Endothelial cell of umbilical vein (primary cell): ENCODE results near the gene ABHD4.

Source experiments
- CTCF ChIP-seq, 2 donors: IDR thresholded peaks; 1 replicate in 1 of 2; 2 replicates in 1 of 2; pipeline ENCODE4 v1.5.1; 2011; ENCODE audit warnings: low read length in 2 of 2, mild to moderate bottlenecking in 2 of 2, moderate library complexity in 2 of 2, control low read depth in 1 of 2, inconsistent platforms in 1 of 2, low read depth in 1 of 2; ENCODE audit not compliant: insufficient read depth in 1 of 2; ENCODE audit errors: extremely low read depth in 1 of 2
- EZH2 ChIP-seq: IDR thresholded peaks from 2 replicates; pipeline ENCODE4 v1.6.1; 2012; ENCODE audit warnings: borderline replicate concordance, low read depth, mild to moderate bottlenecking, moderate library complexity, low read length, inconsistent platforms; ENCODE audit not compliant: severe bottlenecking
- GATA2 ChIP-seq: IDR thresholded peaks from 2 replicates; pipeline ENCODE4 v1.7.0; 2011; ENCODE audit warnings: low read depth, mild to moderate bottlenecking, moderate library complexity, mixed read lengths, low read length; ENCODE audit not compliant: insufficient read length, insufficient read depth
- POLR2A ChIP-seq: IDR thresholded peaks from 2 replicates; pipeline ENCODE4 v1.6.1; 2012; ENCODE audit warnings: low read depth, mild to moderate bottlenecking, control low read depth, low read length
- POLR2AphosphoS5 ChIP-seq: IDR thresholded peaks from 2 replicates; pipeline ENCODE4 v1.6.1; 2012; ENCODE audit warnings: low read depth, mild to moderate bottlenecking, control low read depth, low read length, moderate library complexity; ENCODE audit not compliant: insufficient read depth

DNA sequence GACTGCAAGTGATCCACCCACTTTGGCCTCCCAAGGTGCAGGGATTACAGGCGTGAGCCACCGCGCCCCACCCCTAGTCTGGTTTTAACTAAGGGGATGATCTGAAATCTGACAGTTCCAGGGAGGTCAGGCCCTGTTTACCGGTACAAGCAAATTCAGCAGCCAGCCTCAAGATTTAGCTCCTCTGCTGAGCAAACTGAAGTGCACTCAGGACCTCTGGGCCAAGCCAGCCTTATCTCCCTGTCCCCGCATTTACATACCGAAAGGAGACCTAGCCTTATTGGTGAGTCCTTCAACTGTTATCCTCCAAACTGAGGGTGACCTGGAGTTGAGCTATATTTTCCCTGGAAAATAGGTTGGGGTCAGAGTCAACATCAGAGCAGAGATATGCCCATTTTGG is 835 bp upstream of the ABHD4 start:
- TF ChIP-seq CTCF (IDR thresholded peaks at IDR 0.05; ENCODE audit: extremely low read depth in 1 of 2, insufficient read depth in 1 of 2, low read depth in 1 of 2, low read length in 2 of 2) (no peak), POLR2AphosphoS5 (no peak), POLR2A (no peak), EZH2 (no peak), GATA2 (no peak)
